Colonic mucosa (tissue), 4 donors: ENCODE data around the gene EPHB1. TPM values are rescaled to one million over a fixed set of nuclear protein-coding genes. Genes with fewer than 3 reads are reported as not detected.

ENCODE experiments used
- DNase-seq: peaks from one replicate; pipeline ENCODE4 v3.0.0-alpha.2; 2020
- H3K27ac ChIP-seq: fragments of 200-600 bp; one replicate; pipeline ENCODE4 v1.8.0; 2021
- H3K27me3 ChIP-seq: fragments of 200-600 bp; one replicate; pipeline ENCODE4 v1.8.0; 2021
- H3K36me3 ChIP-seq: fragments of 200-600 bp; one replicate; pipeline ENCODE4 v1.8.0; 2021
- H3K4me1 ChIP-seq: fragments of 200-600 bp; one replicate; pipeline ENCODE4 v1.8.0; 2021; ENCODE audit warnings: mild to moderate bottlenecking
- H3K4me3 ChIP-seq: fragments of 200-600 bp; one replicate; pipeline ENCODE4 v1.8.0; 2021
- H3K9ac ChIP-seq, 2 donors: one replicate each; pipeline ENCODE4 v1.7.0; 2013; ENCODE audit warnings: control low read depth in 2 of 2, low read depth in 2 of 2, low read length in 2 of 2
- H3K9me3 ChIP-seq: fragments of 200-600 bp; one replicate; pipeline ENCODE4 v1.8.0; 2021
- CTCF ChIP-seq: fragments of 200-600 bp; IDR thresholded peaks from one replicate; pipeline ENCODE4 v1.8.0; 2022; ENCODE audit warnings: antibody characterized with exemption, mild to moderate bottlenecking
- intact Hi-C: fragments of 100-400 bp; cut with DNase I; formaldehyde crosslinking; loops from one replicate; pipeline ENCODE4 v1.14.1; 2022
- total RNA-seq, 2 donors: library from RNA; stranded (reverse); fragmentation: NEBNext Ultra II Directional in 1 of 2; extraction: Animal tissue kit (Norgen Biotek cat#: 25700) in 1 of 2; gene quantifications; one replicate each; pipeline ENCODE4 v1.2.1, GENCODE V29; 2021
- donor health status: healthy.
- donor health status: DM: no; HTN: no; CAD: no.
- donor health status: DM: no; HTN: no; CAD: no.

The EPHB1 gene
- total RNA-seq, 2 donors from 2014 or later = 0.40 to 0.74 TPM

DNA sequence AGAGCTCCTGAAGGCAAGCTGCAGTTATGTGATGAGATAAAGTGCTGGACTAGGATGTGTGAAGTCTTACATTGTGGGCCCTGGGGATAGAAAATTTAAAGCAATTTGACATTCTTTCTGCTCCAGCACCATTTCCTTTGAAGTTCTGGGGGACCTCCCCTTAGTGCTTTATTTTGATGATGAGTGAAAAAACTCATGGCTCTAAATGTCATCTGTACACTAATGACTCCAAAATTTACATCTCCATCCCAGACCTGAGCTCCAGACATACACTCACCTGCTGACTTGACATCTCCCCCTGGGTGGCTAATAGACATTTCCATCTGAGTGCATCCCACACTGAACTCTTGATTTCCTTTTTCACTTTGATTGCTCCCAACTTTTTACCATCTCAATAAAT lies 276.4 kb downstream of the EPHB1 start:
- no peak for DNase-seq
- H3K4me1 ChIP-seq = no peaks in the 10 kb centered on the region
- intact Hi-C loops = no loop called here
- no peaks in the 10 kb centered on the region for H3K27me3 ChIP-seq
- no peaks in the 10 kb centered on the region for H3K36me3 ChIP-seq
- no peak for TF ChIP-seq CTCF
- H3K9me3 ChIP-seq = no peaks in the 10 kb centered on the region
- H3K4me3 ChIP-seq = no peak overlapping the region
- no peak overlapping the region for H3K27ac ChIP-seq
- no peak overlapping the region for H3K9ac ChIP-seq

GRCh38 chr3:135072431-135072830 lies 277.4 kb downstream of the EPHB1 start:
- Histone ChIP-seq H3K27ac (no peak overlapping the region), H3K9ac (no peak overlapping the region), H3K36me3 (no peaks in the 10 kb centered on the region), H3K9me3 (no peaks in the 10 kb centered on the region), H3K27me3 (no peaks in the 10 kb centered on the region), H3K4me3 (no peak overlapping the region), H3K4me1 (no peaks in the 10 kb centered on the region)
- no peak for TF ChIP-seq CTCF
- no peak for DNase-seq
- intact Hi-C loops = no loop called here

- no peak overlapping the region for H3K4me3 ChIP-seq
- no peaks in the 10 kb centered on the region for H3K9me3 ChIP-seq
- intact Hi-C loops = no loop called here
- H3K36me3 ChIP-seq = no peaks in the 10 kb centered on the region
- H3K4me1 ChIP-seq = no peaks in the 10 kb centered on the region
- no peak for DNase-seq
- no peak overlapping the region for H3K9ac ChIP-seq
- H3K27ac ChIP-seq = no peak overlapping the region
- no peak for TF ChIP-seq CTCF
- no peaks in the 10 kb centered on the region for H3K27me3 ChIP-seq
Observed at GRCh38 chr3:135075157-135075556, 280.1 kb downstream of the EPHB1 start.

DNA sequence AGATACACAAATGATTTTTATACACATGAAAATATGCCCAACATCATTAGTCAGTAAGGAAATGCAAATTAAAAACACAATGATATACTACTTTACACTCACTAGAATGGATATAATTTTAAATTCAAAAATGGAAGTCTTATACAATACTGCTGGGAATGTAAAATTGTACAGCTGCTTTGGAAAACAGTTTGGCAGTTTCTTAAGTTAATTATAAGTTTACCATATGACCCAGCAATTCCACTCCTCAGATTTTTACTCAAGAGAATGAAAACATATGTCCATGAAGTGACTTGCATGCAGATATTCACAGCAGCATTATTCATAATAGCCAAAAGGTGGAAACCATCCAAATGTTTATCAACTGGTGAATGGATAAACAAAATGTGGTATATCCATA lies 281.3 kb downstream of the EPHB1 start:
- no peaks in the 10 kb centered on the region for H3K36me3 ChIP-seq
- no peak overlapping the region for H3K27ac ChIP-seq
- no peaks in the 10 kb centered on the region for H3K9me3 ChIP-seq
- H3K4me3 ChIP-seq = no peak overlapping the region
- intact Hi-C loops = no loop called here
- no peaks in the 10 kb centered on the region for H3K4me1 ChIP-seq
- no peak for TF ChIP-seq CTCF
- H3K27me3 ChIP-seq = no peaks in the 10 kb centered on the region
- H3K9ac ChIP-seq = no peak overlapping the region
- no peak for DNase-seq

- no peaks in the 10 kb centered on the region for H3K4me1 ChIP-seq
- no peak overlapping the region for H3K27ac ChIP-seq
- H3K4me3 ChIP-seq = no peak overlapping the region
- no peaks in the 10 kb centered on the region for H3K36me3 ChIP-seq
- H3K9me3 ChIP-seq = no peaks in the 10 kb centered on the region
- no peak for DNase-seq
- TF ChIP-seq CTCF = no peak
- intact Hi-C loops = no loop called here
- H3K27me3 ChIP-seq = no peaks in the 10 kb centered on the region
- H3K9ac ChIP-seq = no peak overlapping the region
Observed at GRCh38 chr3:135077186-135077585, 282.1 kb downstream of the EPHB1 start.

DNA sequence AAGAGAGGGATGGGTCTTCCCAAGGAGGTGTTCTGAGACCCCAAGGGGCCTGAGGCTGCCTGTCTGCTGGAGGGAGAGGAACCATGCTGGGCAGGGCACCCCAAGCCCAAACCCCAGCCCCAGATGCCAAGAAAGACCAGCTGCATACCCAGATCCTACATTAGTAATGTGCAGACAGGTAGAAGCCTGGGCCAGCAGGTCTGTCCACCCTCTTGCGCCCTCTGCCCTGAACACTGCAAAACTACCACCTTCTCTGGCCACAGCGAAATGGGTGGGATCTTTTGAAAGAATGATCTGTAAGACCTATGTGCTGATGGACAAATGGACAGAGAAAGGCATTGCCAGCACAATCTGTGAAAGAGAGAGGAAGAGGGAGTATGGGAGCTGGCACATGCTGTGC lies 283.2 kb downstream of the EPHB1 start:
- H3K36me3 ChIP-seq = no peaks in the 10 kb centered on the region
- H3K27me3 ChIP-seq = no peaks in the 10 kb centered on the region
- DNase-seq = no peak
- H3K4me3 ChIP-seq = no peak overlapping the region
- intact Hi-C loops = no loop called here
- no peaks in the 10 kb centered on the region for H3K4me1 ChIP-seq
- no peaks in the 10 kb centered on the region for H3K9me3 ChIP-seq
- TF ChIP-seq CTCF = no peak
- no peak overlapping the region for H3K27ac ChIP-seq
- H3K9ac ChIP-seq = no peak overlapping the region
